PFSK-1 (cell line): ENCODE measurements around the gene CAPN9.

Experiments used
- POLR2AphosphoS5 ChIP-seq: IDR thresholded peaks from 2 replicates; pipeline ENCODE4 v1.6.1; 2012; ENCODE audit warnings: low read depth, mild to moderate bottlenecking, control low read depth, low read length, moderate library complexity
- REST ChIP-seq, 2 experiments: IDR thresholded peaks; 2 replicates each; pipeline versions ENCODE4 v1.6.1 to v1.8.0; 2011 to 2012; ENCODE audit warnings: low read depth in 2 of 2, low read length in 2 of 2, control low read depth in 1 of 2, inconsistent platforms in 1 of 2, mild to moderate bottlenecking in 1 of 2, moderate library complexity in 1 of 2; ENCODE audit not compliant: insufficient read depth in 1 of 2
- SIN3A ChIP-seq: IDR thresholded peaks from 2 replicates; pipeline ENCODE4 v1.6.1; 2012; ENCODE audit warnings: mild to moderate bottlenecking, low read length, moderate library complexity, borderline replicate concordance; ENCODE audit not compliant: insufficient read depth
- TAF1 ChIP-seq: IDR thresholded peaks from 2 replicates; pipeline ENCODE4 v1.6.1; 2012; ENCODE audit warnings: low read length, control low read depth, borderline replicate concordance; ENCODE audit not compliant: insufficient read depth

- TF ChIP-seq SIN3A, result no peak
- TF ChIP-seq POLR2AphosphoS5, result no peak
- TF ChIP-seq REST (IDR thresholded peaks at IDR 0.05; ENCODE audit: insufficient read depth in 1 of 2, low read depth in 2 of 2, low read length in 2 of 2), result no peak
- no peak for TF ChIP-seq TAF1
Observed at GRCh38 chr1:230713138-230713537, 34.0 kb upstream of the CAPN9 start.
